ENCODE results near the gene FKBP15.

- no peak for TF ChIP-seq CTCF (conservative IDR thresholded peaks at IDR 0.05)
- no peak for TF ChIP-seq EZH2 (IDR thresholded peaks at IDR 0.05; ENCODE audit: low read depth)
Measured at GRCh38 chr9:113185271-113185670, 35.8 kb downstream of the FKBP15 start.
